Lower leg skin (tissue), 3 donors: Measurements from ENCODE around the gene ILKAP.

Experiments
- POLR2A ChIP-seq, 2 donors: fragments of 450-650 bp; IDR thresholded peaks; one replicate each; pipeline ENCODE4 v1.6.1; 2016 to 2017; ENCODE audit warnings: antibody characterized with exemption in 2 of 2, mild to moderate bottlenecking in 1 of 2, moderate library complexity in 1 of 2
- TF ChIP-seq, protein P1 (sequence below), 3 donors: fragments of 450-650 bp; IDR thresholded peaks; one replicate each; pipeline ENCODE4 v1.5.1; 2016; ENCODE audit warnings: antibody characterized with exemption in 3 of 3, mild to moderate bottlenecking in 3 of 3, moderate library complexity in 2 of 3

- no peak for TF ChIP-seq POLR2A (IDR thresholded peaks at IDR 0.05)
- TF ChIP-seq, protein P1, sequence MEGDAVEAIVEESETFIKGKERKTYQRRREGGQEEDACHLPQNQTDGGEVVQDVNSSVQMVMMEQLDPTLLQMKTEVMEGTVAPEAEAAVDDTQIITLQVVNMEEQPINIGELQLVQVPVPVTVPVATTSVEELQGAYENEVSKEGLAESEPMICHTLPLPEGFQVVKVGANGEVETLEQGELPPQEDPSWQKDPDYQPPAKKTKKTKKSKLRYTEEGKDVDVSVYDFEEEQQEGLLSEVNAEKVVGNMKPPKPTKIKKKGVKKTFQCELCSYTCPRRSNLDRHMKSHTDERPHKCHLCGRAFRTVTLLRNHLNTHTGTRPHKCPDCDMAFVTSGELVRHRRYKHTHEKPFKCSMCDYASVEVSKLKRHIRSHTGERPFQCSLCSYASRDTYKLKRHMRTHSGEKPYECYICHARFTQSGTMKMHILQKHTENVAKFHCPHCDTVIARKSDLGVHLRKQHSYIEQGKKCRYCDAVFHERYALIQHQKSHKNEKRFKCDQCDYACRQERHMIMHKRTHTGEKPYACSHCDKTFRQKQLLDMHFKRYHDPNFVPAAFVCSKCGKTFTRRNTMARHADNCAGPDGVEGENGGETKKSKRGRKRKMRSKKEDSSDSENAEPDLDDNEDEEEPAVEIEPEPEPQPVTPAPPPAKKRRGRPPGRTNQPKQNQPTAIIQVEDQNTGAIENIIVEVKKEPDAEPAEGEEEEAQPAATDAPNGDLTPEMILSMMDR (IDR thresholded peaks at IDR 0.05) = no peak
These were observed 35.7 kb downstream of the ILKAP start for GRCh38 chr2:238167761-238168160.
